HCT116 (cell line): ENCODE data around the gene HOMER2. TPM values are rescaled to one million over a fixed set of nuclear protein-coding genes. Genes with fewer than 3 reads are reported as not detected.
A peak's percentile ranks its signal among the peaks of the same experiment; 100 is the strongest.
"Not testable (repeated sequence)": the region's sequence is repeated elsewhere in the genome, so short reads cannot be mapped to it uniquely, and the experiment has no call there.

ENCODE experiments used
- ATAC-seq: fragments of 200-7000 bp; cut with Tn5 transposase; 2 replicates; pipeline ENCODE4 v1.9.1; 2020; ENCODE audit warnings: mild to moderate bottlenecking, moderate library complexity
- BruUV-seq: library from RNA; stranded (reverse); fragments of 400-500 nt; replicated peaks from 2 replicates; lab custom pipeline; 2021; lab: Mats Ljungman, UMichigan
- CTCF ChIA-PET: fragments of 300-600 bp; sonication (Branson Sonifier 250); formaldehyde crosslinking; loops from one replicate; lab custom pipeline; 2021; ENCODE audit warnings: antibody characterized with exemption; lab: Charles Lee
- POLR2A ChIA-PET: fragments of 300-600, 350-600 bp; sonication (Branson Sonifier 250); formaldehyde crosslinking; loops from one replicate; lab custom pipeline; 2021; ENCODE audit warnings: antibody characterized with exemption; lab: Charles Lee
- RAD21 ChIA-PET, 2 experiments: fragments of 300-600 bp; sonication (Branson Sonifier 250); formaldehyde crosslinking; loops; one replicate each; lab custom pipeline; 2023; ENCODE audit warnings: low total read pairs in 2 of 2; ENCODE audit not compliant: uncharacterized antibody in 2 of 2, unreplicated experiment in 2 of 2, low non-redundant PET in 1 of 2; lab: Charles Lee
- DNase-seq: peaks from one replicate; pipeline ENCODE4 v3.0.0-alpha.2; 2010; ENCODE audit warnings: low read depth, low spot score
- H2AFZ ChIP-seq: fragments of 200-600 bp; shearing (Covaris generic), sonication (generic); 2 replicates; pipeline ENCODE4 v1.6.1; 2017; ENCODE audit warnings: low read depth, mixed run types, mixed read lengths, antibody characterized with exemption, low read length; ENCODE audit not compliant: poor library complexity, severe bottlenecking
- H3K27ac ChIP-seq: 2 replicates; pipeline ENCODE4 v1.5.1; 2012; ENCODE audit warnings: low read depth, low read length
- H3K27me3 ChIP-seq: fragments of 200-600 bp; sonication (generic); 2 replicates; pipeline ENCODE4 v1.6.1; 2016; ENCODE audit warnings: mixed run types, low read length, mixed read lengths; ENCODE audit not compliant: insufficient read depth
- H3K36me3 ChIP-seq, 2 experiments: fragments of 200-500 bp in 1 of 2; fragments of 200-600 bp in 1 of 2; sonication (Bioruptor generic) in 1 of 2; sonication (generic) in 1 of 2; 2 replicates each; pipeline versions ENCODE4 v1.5.1 to v1.6.1; 2014 to 2016; ENCODE audit warnings: low read length in 2 of 2, inconsistent platforms in 1 of 2, mixed read lengths in 1 of 2, mixed run types in 1 of 2; ENCODE audit not compliant: insufficient read depth in 2 of 2, control insufficient read depth in 1 of 2
- H3K4me1 ChIP-seq, 2 experiments: fragments of 200-600 bp in 1 of 2; sonication (generic) in 1 of 2; 2 replicates each; pipeline versions ENCODE4 v1.5.1 to v1.6.1; 2012 to 2017; ENCODE audit warnings: low read length in 2 of 2, inconsistent platforms in 1 of 2, mild to moderate bottlenecking in 1 of 2, mixed read lengths in 1 of 2, mixed run types in 1 of 2, moderate library complexity in 1 of 2; ENCODE audit not compliant: insufficient read depth in 2 of 2, control insufficient read depth in 1 of 2
- H3K4me2 ChIP-seq: fragments of 200-600 bp; sonication (generic); 2 replicates; pipeline ENCODE4 v1.6.1; 2017; ENCODE audit warnings: mixed run types, low read length, mixed read lengths
- H3K4me3 ChIP-seq, 2 experiments: fragments of 200-600 bp in 1 of 2; sonication (generic) in 1 of 2; replicated peaks in 1 of 2; 2 replicates each; pipeline ENCODE4 v1.5.1; 2011 to 2016; ENCODE audit warnings: low read length in 2 of 2, control low read depth in 1 of 2, low read depth in 1 of 2, mild to moderate bottlenecking in 1 of 2, mixed read lengths in 1 of 2, mixed run types in 1 of 2
- H3K79me2 ChIP-seq: fragments of 200-600 bp; sonication (generic); 2 replicates; pipeline ENCODE4 v1.6.1; 2017; ENCODE audit warnings: mild to moderate bottlenecking, mixed run types, low read length, moderate library complexity, mixed read lengths; ENCODE audit not compliant: insufficient read depth
- H3K9ac ChIP-seq: fragments of 200-600 bp; sonication (generic); 2 replicates; pipeline ENCODE4 v1.6.1; 2016; ENCODE audit warnings: low read length, mixed read lengths
- H3K9me2 ChIP-seq: fragments of 200-600 bp; sonication (generic), shearing (Covaris generic); 2 replicates; pipeline ENCODE4 v1.6.1; 2017; ENCODE audit warnings: mixed run types, mild to moderate bottlenecking, moderate library complexity; ENCODE audit not compliant: insufficient read depth
- H3K9me3 ChIP-seq, 2 experiments: fragments of 200-500 bp in 1 of 2; fragments of 200-600 bp in 1 of 2; sonication (Bioruptor generic) in 1 of 2; sonication (generic) in 1 of 2; 2 replicates each; pipeline ENCODE4 v1.6.1; 2014 to 2017; ENCODE audit warnings: low read length in 2 of 2, mixed read lengths in 2 of 2, inconsistent platforms in 1 of 2, low read depth in 1 of 2, mild to moderate bottlenecking in 1 of 2, mixed run types in 1 of 2, moderate library complexity in 1 of 2; ENCODE audit not compliant: control insufficient read depth in 1 of 2, insufficient read depth in 1 of 2
- H4K20me1 ChIP-seq: fragments of 200-600 bp; sonication (generic), shearing (Covaris generic); 2 replicates; pipeline ENCODE4 v1.6.1; 2017; ENCODE audit warnings: mixed run types, mild to moderate bottlenecking, moderate library complexity; ENCODE audit not compliant: insufficient read depth
- CEBPB ChIP-seq: IDR thresholded peaks from 2 replicates; pipeline ENCODE4 v1.6.1; 2012; ENCODE audit warnings: low read depth
- EGR1 ChIP-seq: IDR thresholded peaks from 2 replicates; pipeline ENCODE4 v1.6.1; 2012; ENCODE audit warnings: low read depth
- ELF1 ChIP-seq: IDR thresholded peaks from 2 replicates; pipeline ENCODE4 v1.6.1; 2012; ENCODE audit warnings: low read depth, borderline replicate concordance
- EZH2 ChIP-seq: fragments of 200-600 bp; sonication (generic); IDR thresholded peaks from 2 replicates; pipeline ENCODE4 v1.6.1; 2017; ENCODE audit warnings: antibody characterized with exemption, mixed run types
- FOSL1 ChIP-seq: IDR thresholded peaks from 2 replicates; pipeline ENCODE4 v1.6.1; 2012; ENCODE audit warnings: low read depth
- JUND ChIP-seq: IDR thresholded peaks from 2 replicates; pipeline ENCODE4 v1.6.1; 2012
- POLR2AphosphoS5 ChIP-seq: IDR thresholded peaks from 2 replicates; pipeline ENCODE4 v1.6.1; 2011; ENCODE audit warnings: mild to moderate bottlenecking, low read depth, low read length, moderate library complexity
- RAD21 ChIP-seq: IDR thresholded peaks from 2 replicates; pipeline ENCODE4 v1.6.1; 2012; ENCODE audit warnings: low read depth, mild to moderate bottlenecking
- SP1 ChIP-seq: IDR thresholded peaks from 2 replicates; pipeline ENCODE4 v1.6.1; 2012; ENCODE audit warnings: low read depth
- SRF ChIP-seq: IDR thresholded peaks from 2 replicates; pipeline ENCODE4 v1.6.1; 2012; ENCODE audit warnings: low read depth
- TCF7L2 ChIP-seq: IDR thresholded peaks from 2 replicates; pipeline ENCODE4 v1.7.0; 2011; ENCODE audit warnings: borderline replicate concordance, inconsistent platforms; ENCODE audit not compliant: insufficient read depth, insufficient read length; ENCODE audit errors: extremely low read depth
- YY1 ChIP-seq: IDR thresholded peaks from 2 replicates; pipeline ENCODE4 v1.6.1; 2011; ENCODE audit warnings: low read length, low read depth, moderate library complexity, mild to moderate bottlenecking; ENCODE audit not compliant: insufficient replicate concordance; ENCODE audit errors: extremely low read depth
- ZBTB33 ChIP-seq: IDR thresholded peaks from 2 replicates; pipeline ENCODE4 v1.6.1; 2011; ENCODE audit warnings: mild to moderate bottlenecking, low read length, moderate library complexity; ENCODE audit not compliant: insufficient replicate concordance; ENCODE audit errors: extremely low read depth
- ZFX ChIP-seq: fragments of 450-650 bp; IDR thresholded peaks from 2 replicates; pipeline ENCODE4 v1.6.1; 2017
- ZNF274 ChIP-seq: fragments of 200-500 bp; sonication (Bioruptor generic); IDR thresholded peaks from 2 replicates; pipeline ENCODE4 v1.6.1; 2014; ENCODE audit warnings: mild to moderate bottlenecking, low read depth, low read length, inconsistent platforms
- intact Hi-C: fragments of 100-400 bp; cut with micrococcal nuclease; formaldehyde crosslinking; loops from 2 replicates; pipeline ENCODE4 v1.10.0; 2022
- total RNA-seq: library from RNA; stranded (reverse); gene quantifications from one replicate; pipeline ENCODE4 v1.2.1, GENCODE V29; 2021; ENCODE audit not compliant: unreplicated experiment
- TF ChIP-seq, protein P1 (sequence below): IDR thresholded peaks from 2 replicates; pipeline ENCODE4 v1.6.1; 2012
- TF ChIP-seq, protein P2 (sequence below): IDR thresholded peaks from 2 replicates; pipeline ENCODE4 v1.6.1; 2012; ENCODE audit warnings: low read depth

The HOMER2 gene
- total RNA-seq, 1 experiment from 2014 or later = 3.9 TPM

DNA sequence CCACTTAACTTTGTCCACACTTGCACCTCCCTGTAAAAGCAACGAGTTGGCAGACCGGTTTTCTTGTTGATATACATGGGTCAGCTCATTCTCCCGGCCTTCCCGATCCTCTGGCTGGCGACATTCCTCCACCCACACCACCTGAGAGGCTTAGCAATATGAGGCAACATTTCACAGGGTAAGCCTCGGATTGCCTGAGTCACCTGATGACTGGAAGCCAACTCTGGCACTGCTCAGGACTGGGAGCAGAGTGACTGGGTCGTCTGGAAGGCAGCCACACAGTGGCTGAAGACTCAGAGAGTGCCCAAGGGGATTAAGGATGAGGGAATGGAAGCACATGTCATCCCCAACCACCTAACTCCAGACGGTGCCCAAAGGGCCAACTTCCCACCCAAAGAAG, 9.8 kb downstream of the HOMER2 start:
- H3K9ac ChIP-seq = no peak overlapping the region
- peak; percentile 60 for DNase-seq
- no peaks in the 10 kb centered on the region for H3K36me3 ChIP-seq
- H2AFZ ChIP-seq = no peak overlapping the region
- ATAC-seq = peak; percentile 83
- ChIA-PET POLR2A (interaction anchor here (1.8 kb wide), 1 partner anchor 15 kb away, joined by 5 read pairs; no protein-coding TSS in a partner anchor), CTCF (interaction anchor here (2.2 kb wide), 1 partner anchor 93 kb away, joined by 5 read pairs; no protein-coding TSS in a partner anchor), RAD21 (no interaction called here)
- no peaks in the 10 kb centered on the region for H4K20me1 ChIP-seq
- no peaks in the 10 kb centered on the region for H3K9me2 ChIP-seq
- no peak overlapping the region for H3K4me3 ChIP-seq
- H3K4me2 ChIP-seq = peak overlapping the region; percentile 54
- no peaks in the 10 kb centered on the region for H3K27me3 ChIP-seq
- no peaks in the 10 kb centered on the region for H3K79me2 ChIP-seq
- H3K27ac ChIP-seq = no peak overlapping the region
- intact Hi-C loops = no loop called here
- TF ChIP-seq ZFX (no peak), ELF1 (no peak), JUND (peak; percentile 63), EGR1 (peak; percentile 79), YY1 (no peak), CEBPB (peak; percentile 92), SP1 (peak; percentile 67), RAD21 (no peak), TCF7L2 (no peak), ZBTB33 (no peak), FOSL1 (peak; percentile 53), SRF (no peak), POLR2AphosphoS5 (peak; percentile 47), EZH2 (no peak), ZNF274 (no peak)
- TF ChIP-seq, protein P1, sequence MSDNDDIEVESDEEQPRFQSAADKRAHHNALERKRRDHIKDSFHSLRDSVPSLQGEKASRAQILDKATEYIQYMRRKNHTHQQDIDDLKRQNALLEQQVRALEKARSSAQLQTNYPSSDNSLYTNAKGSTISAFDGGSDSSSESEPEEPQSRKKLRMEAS = peak; percentile 64; the same call in 1 of the 2 replicates
- TF ChIP-seq, protein P2, sequence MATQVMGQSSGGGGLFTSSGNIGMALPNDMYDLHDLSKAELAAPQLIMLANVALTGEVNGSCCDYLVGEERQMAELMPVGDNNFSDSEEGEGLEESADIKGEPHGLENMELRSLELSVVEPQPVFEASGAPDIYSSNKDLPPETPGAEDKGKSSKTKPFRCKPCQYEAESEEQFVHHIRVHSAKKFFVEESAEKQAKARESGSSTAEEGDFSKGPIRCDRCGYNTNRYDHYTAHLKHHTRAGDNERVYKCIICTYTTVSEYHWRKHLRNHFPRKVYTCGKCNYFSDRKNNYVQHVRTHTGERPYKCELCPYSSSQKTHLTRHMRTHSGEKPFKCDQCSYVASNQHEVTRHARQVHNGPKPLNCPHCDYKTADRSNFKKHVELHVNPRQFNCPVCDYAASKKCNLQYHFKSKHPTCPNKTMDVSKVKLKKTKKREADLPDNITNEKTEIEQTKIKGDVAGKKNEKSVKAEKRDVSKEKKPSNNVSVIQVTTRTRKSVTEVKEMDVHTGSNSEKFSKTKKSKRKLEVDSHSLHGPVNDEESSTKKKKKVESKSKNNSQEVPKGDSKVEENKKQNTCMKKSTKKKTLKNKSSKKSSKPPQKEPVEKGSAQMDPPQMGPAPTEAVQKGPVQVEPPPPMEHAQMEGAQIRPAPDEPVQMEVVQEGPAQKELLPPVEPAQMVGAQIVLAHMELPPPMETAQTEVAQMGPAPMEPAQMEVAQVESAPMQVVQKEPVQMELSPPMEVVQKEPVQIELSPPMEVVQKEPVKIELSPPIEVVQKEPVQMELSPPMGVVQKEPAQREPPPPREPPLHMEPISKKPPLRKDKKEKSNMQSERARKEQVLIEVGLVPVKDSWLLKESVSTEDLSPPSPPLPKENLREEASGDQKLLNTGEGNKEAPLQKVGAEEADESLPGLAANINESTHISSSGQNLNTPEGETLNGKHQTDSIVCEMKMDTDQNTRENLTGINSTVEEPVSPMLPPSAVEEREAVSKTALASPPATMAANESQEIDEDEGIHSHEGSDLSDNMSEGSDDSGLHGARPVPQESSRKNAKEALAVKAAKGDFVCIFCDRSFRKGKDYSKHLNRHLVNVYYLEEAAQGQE = no peak
- H3K9me3 ChIP-seq = no peaks in the 10 kb centered on the region
- BruUV-seq = no TSS peak
- H3K4me1 ChIP-seq = peaks cover 4 to 17% of the 10 kb centered on the region in 2 experiments; a peak in 3 of 4 replicates

DNA sequence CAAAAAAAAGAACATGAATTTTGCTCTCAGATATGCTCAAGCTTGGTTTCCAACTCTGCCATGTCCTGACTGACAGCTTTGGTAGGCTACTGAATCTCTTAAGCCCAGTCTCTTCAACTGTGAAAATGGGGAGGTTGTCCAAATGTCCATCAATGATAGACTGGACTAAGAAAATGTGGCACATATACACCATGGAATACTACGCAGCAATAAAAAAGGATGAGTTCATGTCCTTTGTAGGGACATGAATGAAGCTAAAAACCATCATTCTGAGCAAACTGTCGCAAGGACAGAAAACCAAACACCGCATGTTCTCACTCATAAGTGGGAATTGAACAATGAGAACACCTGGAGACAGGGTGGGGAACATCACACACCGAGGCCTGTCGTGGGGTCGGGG, 12.8 kb downstream of the HOMER2 start:
- H3K27me3 ChIP-seq, RAD21 ChIA-PET, BruUV-seq, H3K4me3 ChIP-seq, H2AFZ ChIP-seq, intact Hi-C loops, H4K20me1 ChIP-seq, H3K9me2 ChIP-seq, CTCF ChIA-PET, H3K79me2 ChIP-seq, DNase-seq, H3K27ac ChIP-seq, ATAC-seq, H3K36me3 ChIP-seq, H3K9me3 ChIP-seq, H3K9ac ChIP-seq, H3K4me2 ChIP-seq: not testable (repeated sequence)
- peaks cover 4 to 17% of the 10 kb centered on the region in 2 experiments; a peak in 3 of 4 replicates for H3K4me1 ChIP-seq
- POLR2A ChIA-PET = interaction anchor here (1.5 kb wide), 1 partner anchor 9 kb away, joined by 3 read pairs; no protein-coding TSS in a partner anchor
